Panc1 (cell line): ENCODE results near the gene ATM. TPM values are rescaled to one million over a fixed set of nuclear protein-coding genes. Genes with fewer than 3 reads are reported as not detected.

Experiments
- ATAC-seq: fragments of 200-7000 bp; cut with Tn5 transposase; 2 replicates; pipeline ENCODE4 v1.9.1; 2020; ENCODE audit warnings: mild to moderate bottlenecking, moderate library complexity
- BruUV-seq: library from RNA; stranded (reverse); fragments of 400-500 nt; replicated peaks from 2 replicates; lab custom pipeline; 2021; lab: Mats Ljungman, UMichigan
- CTCF ChIA-PET: fragments of 300-600 bp; sonication (Branson Sonifier 250); formaldehyde crosslinking; loops from one replicate; lab custom pipeline; 2022; ENCODE audit warnings: antibody characterized with exemption; lab: Charles Lee
- POLR2A ChIA-PET: fragments of 300-600 bp; sonication (Branson Sonifier 250); formaldehyde crosslinking; loops from one replicate; lab custom pipeline; 2022; ENCODE audit warnings: antibody characterized with exemption; lab: Charles Lee
- DNase-seq: peaks from one replicate; pipeline ENCODE4 v3.0.0-alpha.2; 2010; ENCODE audit warnings: low read depth, low spot score
- H3K27ac ChIP-seq: 2 replicates; pipeline ENCODE4 v1.5.1; 2011; ENCODE audit warnings: mild to moderate bottlenecking, low read length, inconsistent platforms
- H3K27me3 ChIP-seq: fragments of 200-500 bp; sonication (Bioruptor generic); 2 replicates; pipeline ENCODE4 v1.6.0; 2014; ENCODE audit warnings: low read length, inconsistent platforms; ENCODE audit not compliant: control insufficient read depth, insufficient read depth
- H3K36me3 ChIP-seq: fragments of 200-500 bp; sonication (Bioruptor generic); 2 replicates; pipeline ENCODE4 v1.5.1; 2014; ENCODE audit warnings: inconsistent platforms, mild to moderate bottlenecking, low read length, moderate library complexity; ENCODE audit not compliant: control insufficient read depth, insufficient read depth
- H3K4me1 ChIP-seq: 2 replicates; pipeline ENCODE4 v1.5.1; 2011; ENCODE audit warnings: inconsistent platforms, mild to moderate bottlenecking, low read length, moderate library complexity; ENCODE audit not compliant: control insufficient read depth, insufficient read depth
- H3K4me3 ChIP-seq, 2 experiments: 2 replicates each; pipeline ENCODE4 v1.5.1; 2011 to 2012; ENCODE audit warnings: low read depth in 2 of 2, low read length in 2 of 2, mild to moderate bottlenecking in 2 of 2, inconsistent platforms in 1 of 2, moderate library complexity in 1 of 2
- H3K9me3 ChIP-seq: fragments of 200-500 bp; sonication (Bioruptor generic); 2 replicates; pipeline ENCODE4 v1.5.1; 2014; ENCODE audit warnings: low read depth, mild to moderate bottlenecking, inconsistent platforms, low read length, moderate library complexity; ENCODE audit not compliant: control insufficient read depth, insufficient read depth
- POLR2AphosphoS5 ChIP-seq: IDR thresholded peaks from 2 replicates; pipeline ENCODE4 v1.6.1; 2012; ENCODE audit warnings: mild to moderate bottlenecking, low read depth, low read length, moderate library complexity
- SIN3A ChIP-seq: IDR thresholded peaks from 2 replicates; pipeline ENCODE4 v1.6.1; 2012; ENCODE audit warnings: low read depth, mild to moderate bottlenecking, low read length, moderate library complexity, borderline replicate concordance; ENCODE audit not compliant: insufficient read depth
- TCF7L2 ChIP-seq: IDR thresholded peaks from 2 replicates; pipeline ENCODE4 v1.6.1; 2011; ENCODE audit warnings: mild to moderate bottlenecking, low read depth, low read length, inconsistent platforms
- in situ Hi-C: cut with HindIII; loops from 2 replicates; pipeline ENCODE4 v1.10.0; 2016; ENCODE audit warnings: low sequenced_read_pairs, low pct_unique_long_range_greater_than_20kb
- intact Hi-C: fragments of 100-400 bp; cut with micrococcal nuclease; formaldehyde crosslinking; loops from one replicate; pipeline ENCODE4 v1.10.0; 2022; ENCODE audit not compliant: unreplicated experiment
- total RNA-seq: library from RNA; stranded (reverse); gene quantifications from one replicate; pipeline ENCODE4 v1.2.1, GENCODE V29; 2021; ENCODE audit not compliant: unreplicated experiment
- TF ChIP-seq, protein P1 (sequence below): fragments of 450-650 bp; IDR thresholded peaks from 2 replicates; pipeline ENCODE4 v1.5.1; 2017; ENCODE audit warnings: mild to moderate bottlenecking
- TF ChIP-seq, protein P2 (sequence below), 2 experiments: IDR thresholded peaks; 2 replicates each; pipeline ENCODE4 v1.6.1; 2011 to 2012; ENCODE audit warnings: low read depth in 2 of 2, control low read depth in 1 of 2, low read length in 1 of 2, mild to moderate bottlenecking in 1 of 2, moderate library complexity in 1 of 2; ENCODE audit not compliant: insufficient read depth in 1 of 2

Gene ATM
- total RNA-seq, 1 experiment from 2014 or later: 95.6 TPM

DNA sequence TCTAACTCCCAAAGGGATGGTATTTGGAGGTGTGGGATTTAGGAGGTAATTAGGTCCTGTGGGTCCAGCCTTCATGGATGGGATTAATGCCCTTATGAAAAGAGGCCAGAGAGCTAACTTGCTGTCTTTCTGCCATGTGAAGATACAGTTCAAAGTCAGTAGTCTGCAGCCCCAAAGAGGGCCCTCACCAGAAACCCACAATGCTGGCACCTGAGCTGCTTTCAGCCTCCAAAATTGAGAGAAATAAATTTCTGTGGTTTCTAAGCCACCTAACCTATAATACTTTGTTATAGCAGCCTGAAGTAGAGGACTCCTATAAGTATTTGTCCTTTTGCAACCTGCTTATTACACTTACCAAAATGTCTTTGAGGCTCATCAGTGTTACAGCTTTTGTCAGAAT is 16.2 kb downstream of the ATM start:
- Histone ChIP-seq H3K9me3 (no peaks in the 10 kb centered on the region), H3K36me3 (peaks cover 18% of the 10 kb centered on the region), H3K4me3 (no peak overlapping the region), H3K4me1 (no peaks in the 10 kb centered on the region), H3K27me3 (no peaks in the 10 kb centered on the region), H3K27ac (no peak overlapping the region)
- intact Hi-C loops (no loop called here), in situ Hi-C loops (no loop called here)
- TF ChIP-seq, protein P1, sequence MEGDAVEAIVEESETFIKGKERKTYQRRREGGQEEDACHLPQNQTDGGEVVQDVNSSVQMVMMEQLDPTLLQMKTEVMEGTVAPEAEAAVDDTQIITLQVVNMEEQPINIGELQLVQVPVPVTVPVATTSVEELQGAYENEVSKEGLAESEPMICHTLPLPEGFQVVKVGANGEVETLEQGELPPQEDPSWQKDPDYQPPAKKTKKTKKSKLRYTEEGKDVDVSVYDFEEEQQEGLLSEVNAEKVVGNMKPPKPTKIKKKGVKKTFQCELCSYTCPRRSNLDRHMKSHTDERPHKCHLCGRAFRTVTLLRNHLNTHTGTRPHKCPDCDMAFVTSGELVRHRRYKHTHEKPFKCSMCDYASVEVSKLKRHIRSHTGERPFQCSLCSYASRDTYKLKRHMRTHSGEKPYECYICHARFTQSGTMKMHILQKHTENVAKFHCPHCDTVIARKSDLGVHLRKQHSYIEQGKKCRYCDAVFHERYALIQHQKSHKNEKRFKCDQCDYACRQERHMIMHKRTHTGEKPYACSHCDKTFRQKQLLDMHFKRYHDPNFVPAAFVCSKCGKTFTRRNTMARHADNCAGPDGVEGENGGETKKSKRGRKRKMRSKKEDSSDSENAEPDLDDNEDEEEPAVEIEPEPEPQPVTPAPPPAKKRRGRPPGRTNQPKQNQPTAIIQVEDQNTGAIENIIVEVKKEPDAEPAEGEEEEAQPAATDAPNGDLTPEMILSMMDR: no peak
- no peak for TF ChIP-seq SIN3A
- TF ChIP-seq TCF7L2: no peak
- TF ChIP-seq, protein P2, sequence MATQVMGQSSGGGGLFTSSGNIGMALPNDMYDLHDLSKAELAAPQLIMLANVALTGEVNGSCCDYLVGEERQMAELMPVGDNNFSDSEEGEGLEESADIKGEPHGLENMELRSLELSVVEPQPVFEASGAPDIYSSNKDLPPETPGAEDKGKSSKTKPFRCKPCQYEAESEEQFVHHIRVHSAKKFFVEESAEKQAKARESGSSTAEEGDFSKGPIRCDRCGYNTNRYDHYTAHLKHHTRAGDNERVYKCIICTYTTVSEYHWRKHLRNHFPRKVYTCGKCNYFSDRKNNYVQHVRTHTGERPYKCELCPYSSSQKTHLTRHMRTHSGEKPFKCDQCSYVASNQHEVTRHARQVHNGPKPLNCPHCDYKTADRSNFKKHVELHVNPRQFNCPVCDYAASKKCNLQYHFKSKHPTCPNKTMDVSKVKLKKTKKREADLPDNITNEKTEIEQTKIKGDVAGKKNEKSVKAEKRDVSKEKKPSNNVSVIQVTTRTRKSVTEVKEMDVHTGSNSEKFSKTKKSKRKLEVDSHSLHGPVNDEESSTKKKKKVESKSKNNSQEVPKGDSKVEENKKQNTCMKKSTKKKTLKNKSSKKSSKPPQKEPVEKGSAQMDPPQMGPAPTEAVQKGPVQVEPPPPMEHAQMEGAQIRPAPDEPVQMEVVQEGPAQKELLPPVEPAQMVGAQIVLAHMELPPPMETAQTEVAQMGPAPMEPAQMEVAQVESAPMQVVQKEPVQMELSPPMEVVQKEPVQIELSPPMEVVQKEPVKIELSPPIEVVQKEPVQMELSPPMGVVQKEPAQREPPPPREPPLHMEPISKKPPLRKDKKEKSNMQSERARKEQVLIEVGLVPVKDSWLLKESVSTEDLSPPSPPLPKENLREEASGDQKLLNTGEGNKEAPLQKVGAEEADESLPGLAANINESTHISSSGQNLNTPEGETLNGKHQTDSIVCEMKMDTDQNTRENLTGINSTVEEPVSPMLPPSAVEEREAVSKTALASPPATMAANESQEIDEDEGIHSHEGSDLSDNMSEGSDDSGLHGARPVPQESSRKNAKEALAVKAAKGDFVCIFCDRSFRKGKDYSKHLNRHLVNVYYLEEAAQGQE (IDR thresholded peaks at IDR 0.05; ENCODE audit: insufficient read depth in 1 of 2, low read depth in 2 of 2, low read length in 1 of 2): no peak
- no peak for TF ChIP-seq POLR2AphosphoS5
- BruUV-seq: no TSS peak
- POLR2A ChIA-PET: no interaction called here
- ATAC-seq: no peak
- CTCF ChIA-PET: no interaction called here
- no peak for DNase-seq

DNA sequence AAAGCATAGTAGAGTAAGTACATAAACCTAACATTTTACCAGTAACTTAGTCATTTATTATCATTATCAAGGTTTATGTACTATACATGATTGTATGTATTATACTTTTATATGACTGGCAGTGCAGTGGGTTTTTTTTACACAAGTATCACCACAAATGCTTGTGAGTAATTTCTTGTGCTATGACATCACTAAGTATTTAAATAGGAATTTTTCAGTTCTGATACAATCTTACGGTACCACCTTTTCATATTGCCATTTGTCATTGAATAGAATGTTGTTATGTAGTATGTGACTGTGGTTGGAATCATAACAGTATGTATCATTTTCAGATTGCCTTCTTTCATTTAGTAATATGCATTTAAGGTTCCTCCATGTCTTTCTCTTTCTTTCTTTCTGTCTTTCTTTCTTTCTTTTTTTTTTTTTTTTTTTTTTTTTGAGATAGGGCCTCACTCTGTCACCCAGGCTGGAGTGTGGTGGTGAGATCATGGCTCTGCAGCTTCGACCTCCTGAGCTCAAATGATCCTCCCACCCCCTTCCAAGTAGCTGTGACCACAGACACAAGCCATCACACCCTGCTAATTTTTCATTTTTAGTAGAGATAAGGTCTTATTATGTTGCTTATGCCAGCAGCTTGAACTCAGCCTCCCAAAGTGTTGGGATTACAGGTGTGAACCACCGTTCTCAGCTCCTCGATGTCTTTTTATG is 18.6 kb downstream of the ATM start:
- in situ Hi-C loops: no loop called here
- BruUV-seq: no TSS peak
- DNase-seq: no peak
- Histone ChIP-seq H3K36me3 (peaks cover 16% of the 10 kb centered on the region), H3K4me1 (no peaks in the 10 kb centered on the region), H3K4me3 (no peak overlapping the region), H3K9me3 (no peaks in the 10 kb centered on the region), H3K27me3 (no peaks in the 10 kb centered on the region), H3K27ac (no peak overlapping the region)
- ChIA-PET CTCF (no interaction called here), POLR2A (no interaction called here)
- TF ChIP-seq, protein P1: no peak
- TF ChIP-seq TCF7L2 (no peak), SIN3A (no peak), POLR2AphosphoS5 (no peak)
- TF ChIP-seq, protein P2 (IDR thresholded peaks at IDR 0.05; ENCODE audit: insufficient read depth in 1 of 2, low read depth in 2 of 2, low read length in 1 of 2): no peak
- no peak for ATAC-seq
- intact Hi-C loops: no loop called here
